ENCODE measurements around the gene HACE1. TPM values are rescaled to one million over a fixed set of nuclear protein-coding genes. Genes with fewer than 3 reads are reported as not detected.

The HACE1 gene
- total RNA-seq, 4 donors from 2014 or later: 11.8 to 34.7 (median 16.4) TPM

- no peak overlapping the region for H3K4me3 ChIP-seq
- H3K27me3 ChIP-seq: no peaks in the 10 kb centered on the region
- no peaks in the 10 kb centered on the region for H3K4me1 ChIP-seq
- peak in 2 of 3 donors; percentile 28 to 68 for DNase-seq
- H3K36me3 ChIP-seq: no peaks in the 10 kb centered on the region
- TF ChIP-seq POLR2A (IDR thresholded peaks at IDR 0.05) (no peak), CTCF (IDR thresholded peaks at IDR 0.05) (no peak)
- no peaks in the 10 kb centered on the region for H3K9me3 ChIP-seq
- no peak overlapping the region for H3K27ac ChIP-seq
These were observed 154.5 kb downstream of the HACE1 start for GRCh38 chr6:104705095-104705707.

GRCh38 chr6:104704191-104704590 lies 155.5 kb downstream of the HACE1 start:
- no peak for DNase-seq
- Histone ChIP-seq H3K27me3 (no peaks in the 10 kb centered on the region), H3K4me1 (no peaks in the 10 kb centered on the region), H3K4me3 (no peak overlapping the region), H3K36me3 (no peaks in the 10 kb centered on the region), H3K9me3 (no peaks in the 10 kb centered on the region), H3K27ac (no peak overlapping the region)
- TF ChIP-seq POLR2A (IDR thresholded peaks at IDR 0.05) (no peak), CTCF (IDR thresholded peaks at IDR 0.05) (no peak)

GRCh38 chr6:104702126-104702841 lies 157.4 kb downstream of the HACE1 start:
- TF ChIP-seq POLR2A (IDR thresholded peaks at IDR 0.05): no peak
- no peak for TF ChIP-seq CTCF (IDR thresholded peaks at IDR 0.05)
- no peaks in the 10 kb centered on the region for H3K36me3 ChIP-seq
- H3K4me1 ChIP-seq: no peaks in the 10 kb centered on the region
- H3K27me3 ChIP-seq: no peaks in the 10 kb centered on the region
- H3K9me3 ChIP-seq: no peaks in the 10 kb centered on the region
- no peak for DNase-seq
- H3K4me3 ChIP-seq: no peak overlapping the region
- no peak overlapping the region for H3K27ac ChIP-seq

- TF ChIP-seq POLR2A (IDR thresholded peaks at IDR 0.05) (no peak), CTCF (IDR thresholded peaks at IDR 0.05) (no peak)
- Histone ChIP-seq H3K4me1 (no peaks in the 10 kb centered on the region), H3K4me3 (no peak overlapping the region), H3K9me3 (no peaks in the 10 kb centered on the region), H3K27me3 (no peaks in the 10 kb centered on the region), H3K36me3 (no peaks in the 10 kb centered on the region), H3K27ac (no peak overlapping the region)
- no peak for DNase-seq
These were observed 159.1 kb downstream of the HACE1 start for GRCh38 chr6:104700371-104701185.

GRCh38 chr6:104699593-104700329 lies 160.0 kb downstream of the HACE1 start:
- Histone ChIP-seq H3K27me3 (no peaks in the 10 kb centered on the region), H3K36me3 (no peaks in the 10 kb centered on the region), H3K4me3 (no peak overlapping the region), H3K27ac (no peak overlapping the region), H3K4me1 (no peaks in the 10 kb centered on the region), H3K9me3 (no peaks in the 10 kb centered on the region)
- TF ChIP-seq POLR2A (IDR thresholded peaks at IDR 0.05): no peak
- no peak for TF ChIP-seq CTCF (IDR thresholded peaks at IDR 0.05)
- no peak for DNase-seq
